Subcutaneous abdominal adipose tissue (tissue), 5 donors: Measurements from ENCODE around the gene MYO5C.

Experiments
- H3K27ac ChIP-seq: one replicate; pipeline ENCODE4 v1.7.0; 2013; ENCODE audit warnings: low read depth, mild to moderate bottlenecking, inconsistent platforms, low read length, moderate library complexity
- H3K27me3 ChIP-seq, 5 donors: one replicate each; pipeline ENCODE4 v1.7.0; 2013; ENCODE audit warnings: low read length in 5 of 5, inconsistent platforms in 1 of 5; ENCODE audit not compliant: control insufficient read depth in 5 of 5, insufficient read depth in 4 of 5
- H3K36me3 ChIP-seq, 5 donors: one replicate each; pipeline ENCODE4 v1.7.0; 2013; ENCODE audit warnings: low read length in 5 of 5; ENCODE audit not compliant: control insufficient read depth in 5 of 5, insufficient read depth in 5 of 5
- H3K4me1 ChIP-seq, 5 donors: one replicate each; pipeline ENCODE4 v1.7.0; 2013; ENCODE audit warnings: low read length in 5 of 5, mild to moderate bottlenecking in 3 of 5, moderate library complexity in 1 of 5; ENCODE audit not compliant: control insufficient read depth in 5 of 5, insufficient read depth in 5 of 5
- H3K4me3 ChIP-seq, 5 donors: one replicate each; pipeline ENCODE4 v1.7.0; 2013; ENCODE audit warnings: low read length in 5 of 5, low read depth in 1 of 5
- H3K9ac ChIP-seq, 5 donors: one replicate each; pipeline ENCODE4 v1.7.0; 2013; ENCODE audit warnings: low read length in 5 of 5, mild to moderate bottlenecking in 4 of 5, moderate library complexity in 3 of 5
- H3K9me3 ChIP-seq, 5 donors: one replicate each; pipeline ENCODE4 v1.7.0; 2013; ENCODE audit warnings: low read length in 5 of 5; ENCODE audit not compliant: control insufficient read depth in 5 of 5
- donor health status: healthy.
- donor health status: healthy.
- donor health status: healthy.
- donor health status: healthy.
- donor health status: healthy.

The MYO5C gene

DNA sequence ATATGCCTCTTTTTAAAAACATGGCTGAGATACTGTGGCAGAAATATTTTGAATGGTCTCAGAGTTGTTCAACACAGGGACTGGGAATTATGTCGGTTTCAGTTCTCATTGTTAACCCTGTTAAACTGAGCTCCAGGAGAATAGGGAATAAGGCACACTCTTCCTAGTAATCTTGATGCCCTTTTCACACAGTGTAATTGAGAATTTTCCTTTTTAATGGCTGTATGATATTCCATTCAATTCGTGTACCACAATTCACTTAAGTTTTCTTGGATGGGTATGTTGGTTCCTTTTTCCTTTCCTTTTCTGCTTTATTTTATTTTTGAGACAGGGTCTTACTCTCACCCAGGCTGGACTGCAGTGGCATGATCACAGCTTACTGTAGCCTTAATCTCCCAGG, 149.3 kb downstream of the MYO5C start:
- H3K36me3 ChIP-seq = peaks cover 0 to 24% (median 16%) of the 10 kb centered on the region in 5 donors
- H3K4me3 ChIP-seq = no peak overlapping the region
- H3K27me3 ChIP-seq = no peaks in the 10 kb centered on the region
- H3K9me3 ChIP-seq = no peaks in the 10 kb centered on the region
- no peak overlapping the region for H3K27ac ChIP-seq
- no peak overlapping the region for H3K9ac ChIP-seq
- peaks cover 0 to 4% (median 0%) of the 10 kb centered on the region in 5 donors for H3K4me1 ChIP-seq

DNA sequence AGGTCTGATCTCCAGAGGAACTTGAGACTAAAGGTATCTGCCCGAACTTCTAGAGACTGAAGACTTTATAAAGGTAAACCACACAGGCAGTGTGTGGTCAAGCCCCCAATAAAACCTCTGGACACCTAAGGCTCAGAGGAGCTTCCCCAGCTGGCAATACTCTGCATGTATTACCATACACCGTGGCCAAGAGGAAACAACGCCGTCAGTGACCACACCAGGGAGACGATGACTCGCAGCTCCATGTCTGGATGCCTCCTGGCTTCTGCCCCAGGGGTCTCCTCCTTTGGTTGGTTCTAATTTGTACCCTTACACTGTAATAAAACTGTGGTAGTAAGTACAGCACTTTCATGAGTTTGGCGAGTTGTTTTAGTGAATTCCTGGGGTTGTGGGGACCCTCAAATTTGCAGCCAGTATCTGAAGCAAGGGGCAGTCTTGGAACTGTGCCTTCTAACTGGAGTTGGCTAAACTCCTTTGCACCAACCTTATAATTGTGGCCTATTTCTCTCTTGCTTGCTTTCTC, 150.9 kb downstream of the MYO5C start:
- Histone ChIP-seq H3K27ac (no peak overlapping the region), H3K9me3 (no peaks in the 10 kb centered on the region), H3K4me1 (peaks cover 0 to 5% (median under 1%) of the 10 kb centered on the region in 5 donors), H3K36me3 (peaks cover 0 to 16% (median 11%) of the 10 kb centered on the region in 5 donors), H3K27me3 (no peaks in the 10 kb centered on the region), H3K9ac (no peak overlapping the region), H3K4me3 (no peak overlapping the region)

DNA sequence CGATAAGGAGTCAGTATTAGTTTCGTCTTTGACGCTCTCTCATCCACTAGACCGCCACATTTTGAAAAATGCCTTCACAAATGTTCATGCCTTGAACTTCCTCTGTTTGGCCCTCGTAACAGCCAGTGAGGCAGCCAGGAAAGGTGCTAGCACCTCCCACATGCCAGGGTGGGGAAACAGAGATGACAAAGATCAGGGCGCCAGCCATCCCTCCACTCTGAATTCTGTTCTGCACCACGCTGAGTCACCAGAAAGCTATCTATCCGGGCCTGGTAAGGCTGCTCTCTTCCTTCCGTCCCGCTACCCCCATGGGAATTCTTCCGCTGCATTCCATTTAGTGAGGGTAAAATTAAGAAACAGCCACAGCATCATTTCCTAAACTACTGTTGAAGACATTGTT, 151.7 kb downstream of the MYO5C start:
- no peaks in the 10 kb centered on the region for H3K27me3 ChIP-seq
- H3K27ac ChIP-seq = no peak overlapping the region
- no peak overlapping the region for H3K4me3 ChIP-seq
- H3K4me1 ChIP-seq = peaks cover 0 to 11% (median 6%) of the 10 kb centered on the region in 5 donors
- peaks cover 0 to 9% (median 4%) of the 10 kb centered on the region in 5 donors for H3K36me3 ChIP-seq
- H3K9ac ChIP-seq = no peak overlapping the region
- H3K9me3 ChIP-seq = no peaks in the 10 kb centered on the region
